Measurements from ENCODE around the gene COG2.

COG2 gene

GRCh38 chr1:230686747-230687146 lies 44.5 kb downstream of the COG2 start:
- H3K27ac ChIP-seq (replicated peaks; ENCODE audit: low read length), result no peak overlapping the region
- no peaks in the 10 kb centered on the region for H3K4me1 ChIP-seq (ENCODE audit: control insufficient read depth in 2 of 2, insufficient read depth in 1 of 2, low read depth in 1 of 2, low read length in 2 of 2)
- no peak overlapping the region for H3K14ac ChIP-seq (ENCODE audit: low read length)
- H3K9ac ChIP-seq (ENCODE audit: low read depth, low read length, poor library complexity), result no peak overlapping the region
- H3K23ac ChIP-seq (ENCODE audit: low read depth, low read length, poor library complexity), result no peak overlapping the region
- no peak for DNase-seq (ENCODE audit: low spot score)
- no peak overlapping the region for H2AFZ ChIP-seq (ENCODE audit: low read length)
- no peaks in the 10 kb centered on the region for H3K79me1 ChIP-seq (ENCODE audit: low read depth, low read length)
- H3K27me3 ChIP-seq (ENCODE audit: control insufficient read depth in 3 of 3, insufficient read depth in 3 of 3, low read depth in 1 of 3, low read length in 3 of 3), result no peaks in the 10 kb centered on the region
- H4K91ac ChIP-seq (ENCODE audit: low read depth, low read length, poor library complexity), result no peak overlapping the region
- H2BK12ac ChIP-seq (ENCODE audit: low read length), result no peak overlapping the region
- H2AK5ac ChIP-seq (ENCODE audit: low read depth, low read length), result no peak overlapping the region
- no peak overlapping the region for H4K8ac ChIP-seq (ENCODE audit: low read depth, low read length)
- H3K36me3 ChIP-seq (replicated peaks in 1 of 2; ENCODE audit: control insufficient read depth in 2 of 2, insufficient read depth in 2 of 2, low read length in 2 of 2), result peaks cover 36 to 100% of the 10 kb centered on the region in 2 donors
- H3K4me3 ChIP-seq (ENCODE audit: low read length in 2 of 2), result no peak overlapping the region
- no peak overlapping the region for H3K4me2 ChIP-seq (ENCODE audit: insufficient read depth, low read length, poor library complexity, severe bottlenecking)
- WGBS, 2 donors (ENCODE audit: extremely low coverage in 2 of 2, insufficient read length in 2 of 2, insufficient replicate concordance in 1 of 2), result no CpG with 5 or more reads among the region's 5 CpGs
- H2BK5ac ChIP-seq (ENCODE audit: low read length), result no peak overlapping the region
- no peak overlapping the region for H3K4ac ChIP-seq (ENCODE audit: low read length)
- H2BK120ac ChIP-seq (ENCODE audit: low read depth, low read length), result no peak overlapping the region
- no peaks in the 10 kb centered on the region for H3K9me3 ChIP-seq (replicated peaks in 1 of 2; ENCODE audit: control insufficient read depth in 2 of 2, insufficient read depth in 1 of 2, low read depth in 1 of 2, low read length in 2 of 2)
- H3K18ac ChIP-seq (ENCODE audit: low read length), result no peak overlapping the region
- H2BK15ac ChIP-seq (ENCODE audit: low read length), result no peak overlapping the region

- no peak for DNase-seq (ENCODE audit: low spot score)
- Histone ChIP-seq H2BK15ac (ENCODE audit: low read length) (no peak overlapping the region), H3K14ac (ENCODE audit: low read length) (no peak overlapping the region), H2AFZ (ENCODE audit: low read length) (no peak overlapping the region), H4K91ac (ENCODE audit: low read depth, low read length, poor library complexity) (no peak overlapping the region), H3K23ac (ENCODE audit: low read depth, low read length, poor library complexity) (no peak overlapping the region), H3K4me2 (ENCODE audit: insufficient read depth, low read length, poor library complexity, severe bottlenecking) (no peak overlapping the region), H3K9me3 (replicated peaks in 1 of 2; ENCODE audit: control insufficient read depth in 2 of 2, insufficient read depth in 1 of 2, low read depth in 1 of 2, low read length in 2 of 2) (no peaks in the 10 kb centered on the region), H3K4me1 (ENCODE audit: control insufficient read depth in 2 of 2, insufficient read depth in 1 of 2, low read depth in 1 of 2, low read length in 2 of 2) (peaks cover 0 to 6% of the 10 kb centered on the region in 2 donors), H3K9ac (ENCODE audit: low read depth, low read length, poor library complexity) (no peak overlapping the region), H3K18ac (ENCODE audit: low read length) (no peak overlapping the region), H2AK5ac (ENCODE audit: low read depth, low read length) (no peak overlapping the region), H3K4me3 (ENCODE audit: low read length in 2 of 2) (no peak overlapping the region), H4K8ac (ENCODE audit: low read depth, low read length) (no peak overlapping the region), H2BK5ac (ENCODE audit: low read length) (no peak overlapping the region), H3K27ac (replicated peaks; ENCODE audit: low read length) (no peak overlapping the region), H2BK120ac (ENCODE audit: low read depth, low read length) (no peak overlapping the region), H3K27me3 (ENCODE audit: control insufficient read depth in 3 of 3, insufficient read depth in 3 of 3, low read depth in 1 of 3, low read length in 3 of 3) (no peaks in the 10 kb centered on the region), H3K79me1 (ENCODE audit: low read depth, low read length) (no peaks in the 10 kb centered on the region), H3K4ac (ENCODE audit: low read length) (no peak overlapping the region), H2BK12ac (ENCODE audit: low read length) (no peak overlapping the region), H3K36me3 (replicated peaks in 1 of 2; ENCODE audit: control insufficient read depth in 2 of 2, insufficient read depth in 2 of 2, low read length in 2 of 2) (peaks cover 31 to 97% of the 10 kb centered on the region in 2 donors)
- no CpG with 5 or more reads among the region's 9 CpGs for WGBS, 2 donors (ENCODE audit: extremely low coverage in 2 of 2, insufficient read length in 2 of 2, insufficient replicate concordance in 1 of 2)
These were observed 47.8 kb downstream of the COG2 start for GRCh38 chr1:230690101-230690500.

GRCh38 chr1:230691615-230692014 lies 49.3 kb downstream of the COG2 start:
- Histone ChIP-seq H2BK5ac (ENCODE audit: low read length) (no peak overlapping the region), H3K14ac (ENCODE audit: low read length) (no peak overlapping the region), H3K4ac (ENCODE audit: low read length) (no peak overlapping the region), H3K4me3 (ENCODE audit: low read length in 2 of 2) (no peak overlapping the region), H3K79me1 (ENCODE audit: low read depth, low read length) (no peaks in the 10 kb centered on the region), H3K4me2 (ENCODE audit: insufficient read depth, low read length, poor library complexity, severe bottlenecking) (no peak overlapping the region), H2BK12ac (ENCODE audit: low read length) (no peak overlapping the region), H2BK15ac (ENCODE audit: low read length) (no peak overlapping the region), H3K9me3 (replicated peaks in 1 of 2; ENCODE audit: control insufficient read depth in 2 of 2, insufficient read depth in 1 of 2, low read depth in 1 of 2, low read length in 2 of 2) (no peaks in the 10 kb centered on the region), H4K8ac (ENCODE audit: low read depth, low read length) (no peak overlapping the region), H2AK5ac (ENCODE audit: low read depth, low read length) (no peak overlapping the region), H4K91ac (ENCODE audit: low read depth, low read length, poor library complexity) (no peak overlapping the region), H3K4me1 (ENCODE audit: control insufficient read depth in 2 of 2, insufficient read depth in 1 of 2, low read depth in 1 of 2, low read length in 2 of 2) (peaks cover 0 to 6% of the 10 kb centered on the region in 2 donors), H2AFZ (ENCODE audit: low read length) (no peak overlapping the region), H2BK120ac (ENCODE audit: low read depth, low read length) (no peak overlapping the region), H3K36me3 (replicated peaks in 1 of 2; ENCODE audit: control insufficient read depth in 2 of 2, insufficient read depth in 2 of 2, low read length in 2 of 2) (peaks cover 25 to 82% of the 10 kb centered on the region in 2 donors), H3K27me3 (ENCODE audit: control insufficient read depth in 3 of 3, insufficient read depth in 3 of 3, low read depth in 1 of 3, low read length in 3 of 3) (no peaks in the 10 kb centered on the region), H3K27ac (replicated peaks; ENCODE audit: low read length) (no peak overlapping the region), H3K18ac (ENCODE audit: low read length) (no peak overlapping the region), H3K9ac (ENCODE audit: low read depth, low read length, poor library complexity) (no peak overlapping the region), H3K23ac (ENCODE audit: low read depth, low read length, poor library complexity) (no peak overlapping the region)
- DNase-seq (ENCODE audit: low spot score), result no peak
- WGBS, 2 donors (ENCODE audit: extremely low coverage in 2 of 2, insufficient read length in 2 of 2, insufficient replicate concordance in 1 of 2), result no CpG with 5 or more reads among the region's 10 CpGs

GRCh38 chr1:230693221-230693620 lies 50.9 kb downstream of the COG2 start:
- H3K27ac ChIP-seq (replicated peaks; ENCODE audit: low read length), result no peak overlapping the region

More at GRCh38 chr1:230693221-230693620, 50.9 kb downstream of the COG2 start:
- no peak for DNase-seq (ENCODE audit: low spot score)
- H3K23ac ChIP-seq (ENCODE audit: low read depth, low read length, poor library complexity), result no peak overlapping the region
- H3K27me3 ChIP-seq (ENCODE audit: control insufficient read depth in 3 of 3, insufficient read depth in 3 of 3, low read depth in 1 of 3, low read length in 3 of 3), result no peaks in the 10 kb centered on the region
- no peak overlapping the region for H2BK5ac ChIP-seq (ENCODE audit: low read length)
- no peaks in the 10 kb centered on the region for H3K9me3 ChIP-seq (replicated peaks in 1 of 2; ENCODE audit: control insufficient read depth in 2 of 2, insufficient read depth in 1 of 2, low read depth in 1 of 2, low read length in 2 of 2)
- no peak overlapping the region for H2BK15ac ChIP-seq (ENCODE audit: low read length)
- WGBS, 2 donors (ENCODE audit: extremely low coverage in 2 of 2, insufficient read length in 2 of 2, insufficient replicate concordance in 1 of 2), result no CpG with 5 or more reads among the region's 6 CpGs
- no peak overlapping the region for H4K8ac ChIP-seq (ENCODE audit: low read depth, low read length)
- H2AK5ac ChIP-seq (ENCODE audit: low read depth, low read length), result no peak overlapping the region
- no peak overlapping the region for H2BK120ac ChIP-seq (ENCODE audit: low read depth, low read length)
- peaks cover 0 to 6% of the 10 kb centered on the region in 2 donors for H3K4me1 ChIP-seq (ENCODE audit: control insufficient read depth in 2 of 2, insufficient read depth in 1 of 2, low read depth in 1 of 2, low read length in 2 of 2)
- no peak overlapping the region for H2AFZ ChIP-seq (ENCODE audit: low read length)
- H4K91ac ChIP-seq (ENCODE audit: low read depth, low read length, poor library complexity), result no peak overlapping the region
- no peak overlapping the region for H3K18ac ChIP-seq (ENCODE audit: low read length)
- no peak overlapping the region for H2BK12ac ChIP-seq (ENCODE audit: low read length)
- H3K4me2 ChIP-seq (ENCODE audit: insufficient read depth, low read length, poor library complexity, severe bottlenecking), result no peak overlapping the region
- H3K4ac ChIP-seq (ENCODE audit: low read length), result no peak overlapping the region
- H3K4me3 ChIP-seq (ENCODE audit: low read length in 2 of 2), result no peak overlapping the region
- H3K79me1 ChIP-seq (ENCODE audit: low read depth, low read length), result no peaks in the 10 kb centered on the region
- peaks cover 20 to 66% of the 10 kb centered on the region in 2 donors for H3K36me3 ChIP-seq (replicated peaks in 1 of 2; ENCODE audit: control insufficient read depth in 2 of 2, insufficient read depth in 2 of 2, low read length in 2 of 2)
- H3K9ac ChIP-seq (ENCODE audit: low read depth, low read length, poor library complexity), result no peak overlapping the region
- H3K14ac ChIP-seq (ENCODE audit: low read length), result no peak overlapping the region

Measured in neuronal stem cell (in vitro differentiated cells).